Esophagus squamous epithelium (tissue), 4 donors: ENCODE data around the gene MACROH2A2.

Experiments used
- POLR2A ChIP-seq, 4 donors: fragments of 450-650 bp; IDR thresholded peaks; one replicate each; pipeline ENCODE4 v1.6.1; 2017; ENCODE audit warnings: antibody characterized with exemption in 4 of 4, mild to moderate bottlenecking in 4 of 4, moderate library complexity in 3 of 4
- TF ChIP-seq, protein P1 (sequence below), 6 experiments: fragments of 450-650 bp in 4 of 6; fragments of 200-600 bp in 2 of 6; sonication (generic) in 2 of 6; IDR thresholded peaks; one replicate each; pipeline ENCODE4 v1.5.1; 2016 to 2019; ENCODE audit warnings: antibody characterized with exemption in 6 of 6, mild to moderate bottlenecking in 4 of 6, moderate library complexity in 4 of 6

DNA sequence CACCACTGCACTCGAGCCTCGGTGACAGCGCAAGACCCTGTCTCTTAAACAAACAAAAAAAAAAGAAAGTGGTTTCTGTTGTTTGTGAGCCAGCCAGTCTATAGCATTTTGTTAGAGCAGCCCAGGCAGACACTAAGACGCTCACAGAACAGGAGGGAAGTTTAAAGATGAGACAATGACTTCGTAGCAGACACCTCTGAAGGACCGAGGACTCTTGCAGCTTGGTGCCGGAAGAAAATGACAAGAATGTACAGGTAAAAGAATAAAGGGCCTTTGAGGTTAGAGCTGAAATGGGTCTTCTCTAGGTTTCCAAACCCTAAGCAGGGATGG is 39.7 kb downstream of the MACROH2A2 start:
- TF ChIP-seq, protein P1, sequence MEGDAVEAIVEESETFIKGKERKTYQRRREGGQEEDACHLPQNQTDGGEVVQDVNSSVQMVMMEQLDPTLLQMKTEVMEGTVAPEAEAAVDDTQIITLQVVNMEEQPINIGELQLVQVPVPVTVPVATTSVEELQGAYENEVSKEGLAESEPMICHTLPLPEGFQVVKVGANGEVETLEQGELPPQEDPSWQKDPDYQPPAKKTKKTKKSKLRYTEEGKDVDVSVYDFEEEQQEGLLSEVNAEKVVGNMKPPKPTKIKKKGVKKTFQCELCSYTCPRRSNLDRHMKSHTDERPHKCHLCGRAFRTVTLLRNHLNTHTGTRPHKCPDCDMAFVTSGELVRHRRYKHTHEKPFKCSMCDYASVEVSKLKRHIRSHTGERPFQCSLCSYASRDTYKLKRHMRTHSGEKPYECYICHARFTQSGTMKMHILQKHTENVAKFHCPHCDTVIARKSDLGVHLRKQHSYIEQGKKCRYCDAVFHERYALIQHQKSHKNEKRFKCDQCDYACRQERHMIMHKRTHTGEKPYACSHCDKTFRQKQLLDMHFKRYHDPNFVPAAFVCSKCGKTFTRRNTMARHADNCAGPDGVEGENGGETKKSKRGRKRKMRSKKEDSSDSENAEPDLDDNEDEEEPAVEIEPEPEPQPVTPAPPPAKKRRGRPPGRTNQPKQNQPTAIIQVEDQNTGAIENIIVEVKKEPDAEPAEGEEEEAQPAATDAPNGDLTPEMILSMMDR (IDR thresholded peaks at IDR 0.05) = no peak
- TF ChIP-seq POLR2A (IDR thresholded peaks at IDR 0.05) = no peak
